Neural cell (in vitro differentiated cells): ENCODE data around the gene SNTB2. TPM values are rescaled to one million over a fixed set of nuclear protein-coding genes. Genes with fewer than 3 reads are reported as not detected.

Experiments used
- H2AFZ ChIP-seq: fragments of 200-600, 300-800 bp; sonication (generic), shearing (Covaris generic); 2 replicates; pipeline ENCODE4 v1.6.0; 2014; ENCODE audit warnings: low read depth, mild to moderate bottlenecking, antibody characterized with exemption, low read length, moderate library complexity
- H3F3A ChIP-seq: fragments of 200-600 bp; shearing (Covaris generic); 2 replicates; pipeline ENCODE4 v1.6.1; 2016; ENCODE audit warnings: mild to moderate bottlenecking, moderate library complexity, mixed read lengths, antibody characterized with exemption, low read length; ENCODE audit not compliant: insufficient read depth, poor library complexity, severe bottlenecking
- H3K27ac ChIP-seq: fragments of 200-600, 300-800 bp; sonication (generic), shearing (Covaris generic); 2 replicates; pipeline ENCODE4 v1.5.1; 2014; ENCODE audit warnings: mild to moderate bottlenecking, low read length, moderate library complexity
- H3K27me3 ChIP-seq: fragments of 300-800, 200-600 bp; sonication (generic), shearing (Covaris generic); 2 replicates; pipeline ENCODE4 v1.6.0; 2014; ENCODE audit warnings: mild to moderate bottlenecking, low read depth, low read length, moderate library complexity; ENCODE audit not compliant: insufficient read depth
- H3K36me3 ChIP-seq: fragments of 300-800, 200-600 bp; sonication (generic), shearing (Covaris generic); 2 replicates; pipeline ENCODE4 v1.5.1; 2014; ENCODE audit warnings: mild to moderate bottlenecking, antibody characterized with exemption, low read length, moderate library complexity; ENCODE audit not compliant: insufficient read depth
- H3K4me2 ChIP-seq: fragments of 300-800, 200-600 bp; sonication (generic), shearing (Covaris generic); 2 replicates; pipeline ENCODE4 v1.6.0; 2014; ENCODE audit warnings: mild to moderate bottlenecking, low read length
- H3K4me3 ChIP-seq: fragments of 300-800, 200-600 bp; sonication (generic), shearing (Covaris generic); 2 replicates; pipeline ENCODE4 v1.5.1; 2014; ENCODE audit warnings: mild to moderate bottlenecking, low read length, moderate library complexity
- H3K79me2 ChIP-seq: fragments of 200-600 bp; shearing (Covaris generic); replicated peaks from 2 replicates; pipeline ENCODE4 v1.6.0; 2014; ENCODE audit warnings: mild to moderate bottlenecking, low read length, moderate library complexity; ENCODE audit not compliant: insufficient read depth
- H3K9ac ChIP-seq: fragments of 300-800, 200-600 bp; sonication (generic), shearing (Covaris generic); 2 replicates; pipeline ENCODE4 v1.6.1; 2016; ENCODE audit warnings: mild to moderate bottlenecking, low read length, mixed read lengths
- H3K9me2 ChIP-seq: fragments of 200-600 bp; shearing (Covaris generic); 2 replicates; pipeline ENCODE4 v1.6.1; 2016; ENCODE audit warnings: mild to moderate bottlenecking, low read length, mixed read lengths; ENCODE audit not compliant: insufficient read depth
- H3K9me3 ChIP-seq: fragments of 200-600, 300-800 bp; sonication (generic), shearing (Covaris generic); 2 replicates; pipeline ENCODE4 v1.6.1; 2016; ENCODE audit warnings: mild to moderate bottlenecking, mixed run types, low read length, moderate library complexity, mixed read lengths
- H4K20me1 ChIP-seq: fragments of 200-600 bp; shearing (Covaris generic); 2 replicates; pipeline ENCODE4 v1.6.1; 2016; ENCODE audit warnings: mild to moderate bottlenecking, mixed run types; ENCODE audit not compliant: insufficient read depth
- EP300 ChIP-seq: fragments of 450-650 bp; conservative IDR thresholded peaks from 2 replicates; pipeline ENCODE4 v1.6.1; 2014; ENCODE audit warnings: antibody characterized with exemption, mild to moderate bottlenecking, moderate library complexity; ENCODE audit not compliant: poor library complexity, severe bottlenecking
- EZH2 ChIP-seq: fragments of 200-600, 300-800 bp; shearing (Covaris generic), sonication (generic); IDR thresholded peaks from 2 replicates; pipeline ENCODE4 v1.6.1; 2014; ENCODE audit warnings: antibody characterized with exemption, low read length, borderline replicate concordance, mild to moderate bottlenecking; ENCODE audit not compliant: insufficient read depth, poor library complexity, severe bottlenecking
- MXI1 ChIP-seq: fragments of 450-650 bp; conservative IDR thresholded peaks from 2 replicates; pipeline ENCODE4 v1.6.1; 2014; ENCODE audit warnings: antibody characterized with exemption, mild to moderate bottlenecking; ENCODE audit not compliant: poor library complexity, severe bottlenecking
- POLR2AphosphoS5 ChIP-seq: IDR thresholded peaks from 2 replicates; pipeline ENCODE4 v1.6.1; 2012
- RAD21 ChIP-seq: fragments of 450-650 bp; conservative IDR thresholded peaks from 2 replicates; pipeline ENCODE4 v1.6.1; 2014; ENCODE audit warnings: antibody characterized with exemption, mild to moderate bottlenecking, moderate library complexity
- SMC3 ChIP-seq: fragments of 450-650 bp; conservative IDR thresholded peaks from 2 replicates; pipeline ENCODE4 v1.6.1; 2014; ENCODE audit warnings: antibody characterized with exemption, mild to moderate bottlenecking, moderate library complexity; ENCODE audit not compliant: poor library complexity
- TAF1 ChIP-seq: IDR thresholded peaks from 2 replicates; pipeline ENCODE4 v1.6.1; 2012; ENCODE audit warnings: low read depth
- polyA plus RNA-seq: library from polyadenylated mRNA; depleted of rRNA; stranded (reverse); fragments of >200 nt; gene quantifications from 2 replicates; pipeline ENCODE4 v1.2.3, GENCODE V29; 2014
- TF ChIP-seq, protein P1 (sequence below): IDR thresholded peaks from 2 replicates; pipeline ENCODE4 v1.6.1; 2012; ENCODE audit warnings: borderline replicate concordance
- TF ChIP-seq, protein P2 (sequence below): fragments of 450-650 bp; IDR thresholded peaks from 2 replicates; pipeline ENCODE4 v1.5.1; 2014; ENCODE audit warnings: antibody characterized with exemption, mild to moderate bottlenecking, moderate library complexity; ENCODE audit not compliant: poor library complexity, severe bottlenecking

SNTB2 gene
- polyA plus RNA-seq, 1 donor from 2014 or later, result 7.0 TPM

DNA sequence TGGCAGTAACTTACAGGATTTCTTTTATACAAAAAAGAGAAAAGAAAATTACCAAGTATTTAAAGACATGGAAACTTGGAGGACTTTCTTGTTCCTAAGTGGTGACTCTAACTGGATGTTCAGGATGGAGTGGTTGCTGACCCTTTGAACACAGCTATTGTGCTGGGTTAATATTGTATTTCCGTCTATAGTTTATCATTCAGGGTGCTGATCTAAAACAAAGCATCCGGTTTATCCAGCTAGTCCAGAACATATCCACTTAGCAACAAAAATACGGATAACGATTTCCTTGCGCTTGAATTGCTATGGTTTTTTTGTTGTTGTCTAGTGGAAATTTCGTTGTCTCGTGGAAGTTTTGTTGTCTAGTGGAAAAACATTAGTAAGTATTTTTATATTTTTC is 38.2 kb downstream of the SNTB2 start:
- no peaks in the 10 kb centered on the region for H3K9me2 ChIP-seq
- no peaks in the 10 kb centered on the region for H3F3A ChIP-seq
- no peak overlapping the region for H3K27ac ChIP-seq
- no peaks in the 10 kb centered on the region for H3K27me3 ChIP-seq
- H3K4me2 ChIP-seq, result no peak overlapping the region
- H3K9me3 ChIP-seq, result no peaks in the 10 kb centered on the region
- no peaks in the 10 kb centered on the region for H3K79me2 ChIP-seq
- no peaks in the 10 kb centered on the region for H4K20me1 ChIP-seq
- H2AFZ ChIP-seq, result no peak overlapping the region
- no peak overlapping the region for H3K9ac ChIP-seq
- H3K4me3 ChIP-seq, result no peak overlapping the region
- H3K36me3 ChIP-seq, result no peaks in the 10 kb centered on the region
- TF ChIP-seq MXI1 (no peak), SMC3 (no peak), POLR2AphosphoS5 (no peak), EZH2 (no peak), EP300 (no peak), TAF1 (no peak), RAD21 (no peak)
- TF ChIP-seq, protein P1, sequence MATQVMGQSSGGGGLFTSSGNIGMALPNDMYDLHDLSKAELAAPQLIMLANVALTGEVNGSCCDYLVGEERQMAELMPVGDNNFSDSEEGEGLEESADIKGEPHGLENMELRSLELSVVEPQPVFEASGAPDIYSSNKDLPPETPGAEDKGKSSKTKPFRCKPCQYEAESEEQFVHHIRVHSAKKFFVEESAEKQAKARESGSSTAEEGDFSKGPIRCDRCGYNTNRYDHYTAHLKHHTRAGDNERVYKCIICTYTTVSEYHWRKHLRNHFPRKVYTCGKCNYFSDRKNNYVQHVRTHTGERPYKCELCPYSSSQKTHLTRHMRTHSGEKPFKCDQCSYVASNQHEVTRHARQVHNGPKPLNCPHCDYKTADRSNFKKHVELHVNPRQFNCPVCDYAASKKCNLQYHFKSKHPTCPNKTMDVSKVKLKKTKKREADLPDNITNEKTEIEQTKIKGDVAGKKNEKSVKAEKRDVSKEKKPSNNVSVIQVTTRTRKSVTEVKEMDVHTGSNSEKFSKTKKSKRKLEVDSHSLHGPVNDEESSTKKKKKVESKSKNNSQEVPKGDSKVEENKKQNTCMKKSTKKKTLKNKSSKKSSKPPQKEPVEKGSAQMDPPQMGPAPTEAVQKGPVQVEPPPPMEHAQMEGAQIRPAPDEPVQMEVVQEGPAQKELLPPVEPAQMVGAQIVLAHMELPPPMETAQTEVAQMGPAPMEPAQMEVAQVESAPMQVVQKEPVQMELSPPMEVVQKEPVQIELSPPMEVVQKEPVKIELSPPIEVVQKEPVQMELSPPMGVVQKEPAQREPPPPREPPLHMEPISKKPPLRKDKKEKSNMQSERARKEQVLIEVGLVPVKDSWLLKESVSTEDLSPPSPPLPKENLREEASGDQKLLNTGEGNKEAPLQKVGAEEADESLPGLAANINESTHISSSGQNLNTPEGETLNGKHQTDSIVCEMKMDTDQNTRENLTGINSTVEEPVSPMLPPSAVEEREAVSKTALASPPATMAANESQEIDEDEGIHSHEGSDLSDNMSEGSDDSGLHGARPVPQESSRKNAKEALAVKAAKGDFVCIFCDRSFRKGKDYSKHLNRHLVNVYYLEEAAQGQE, result no peak
- TF ChIP-seq, protein P2, sequence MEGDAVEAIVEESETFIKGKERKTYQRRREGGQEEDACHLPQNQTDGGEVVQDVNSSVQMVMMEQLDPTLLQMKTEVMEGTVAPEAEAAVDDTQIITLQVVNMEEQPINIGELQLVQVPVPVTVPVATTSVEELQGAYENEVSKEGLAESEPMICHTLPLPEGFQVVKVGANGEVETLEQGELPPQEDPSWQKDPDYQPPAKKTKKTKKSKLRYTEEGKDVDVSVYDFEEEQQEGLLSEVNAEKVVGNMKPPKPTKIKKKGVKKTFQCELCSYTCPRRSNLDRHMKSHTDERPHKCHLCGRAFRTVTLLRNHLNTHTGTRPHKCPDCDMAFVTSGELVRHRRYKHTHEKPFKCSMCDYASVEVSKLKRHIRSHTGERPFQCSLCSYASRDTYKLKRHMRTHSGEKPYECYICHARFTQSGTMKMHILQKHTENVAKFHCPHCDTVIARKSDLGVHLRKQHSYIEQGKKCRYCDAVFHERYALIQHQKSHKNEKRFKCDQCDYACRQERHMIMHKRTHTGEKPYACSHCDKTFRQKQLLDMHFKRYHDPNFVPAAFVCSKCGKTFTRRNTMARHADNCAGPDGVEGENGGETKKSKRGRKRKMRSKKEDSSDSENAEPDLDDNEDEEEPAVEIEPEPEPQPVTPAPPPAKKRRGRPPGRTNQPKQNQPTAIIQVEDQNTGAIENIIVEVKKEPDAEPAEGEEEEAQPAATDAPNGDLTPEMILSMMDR, result no peak

DNA sequence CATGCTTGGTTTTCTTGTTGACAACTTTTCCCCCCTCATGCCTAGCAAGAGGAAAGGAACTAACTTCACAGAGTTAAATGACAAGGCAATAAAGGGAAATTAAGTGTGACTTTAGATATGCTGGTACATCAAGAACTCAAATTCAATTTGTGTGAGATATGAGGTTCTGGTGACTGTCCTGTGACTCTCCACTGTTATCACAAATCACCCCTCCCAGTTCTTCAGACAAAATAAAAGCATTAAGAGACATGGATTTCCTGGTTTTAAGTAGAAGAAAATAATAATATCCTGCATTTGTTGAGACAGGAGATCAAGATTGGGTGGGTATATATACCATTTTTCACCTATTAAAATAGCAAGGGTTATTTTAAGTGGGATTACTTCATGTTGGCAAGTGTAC is 46.2 kb downstream of the SNTB2 start:
- no peaks in the 10 kb centered on the region for H3K27me3 ChIP-seq
- no peaks in the 10 kb centered on the region for H3K36me3 ChIP-seq
- no peak overlapping the region for H2AFZ ChIP-seq
- H3K79me2 ChIP-seq, result no peaks in the 10 kb centered on the region
- no peak overlapping the region for H3K9ac ChIP-seq
- no peak overlapping the region for H3K4me2 ChIP-seq
- no peaks in the 10 kb centered on the region for H3K9me3 ChIP-seq
- no peaks in the 10 kb centered on the region for H3K9me2 ChIP-seq
- TF ChIP-seq RAD21, result no peak
- TF ChIP-seq, protein P1, result no peak
- no peak for TF ChIP-seq SMC3
- no peak for TF ChIP-seq TAF1
- TF ChIP-seq EZH2, result no peak
- TF ChIP-seq MXI1, result no peak
- TF ChIP-seq EP300, result no peak
- no peak for TF ChIP-seq POLR2AphosphoS5
- TF ChIP-seq, protein P2, result no peak
- no peaks in the 10 kb centered on the region for H4K20me1 ChIP-seq
- no peaks in the 10 kb centered on the region for H3F3A ChIP-seq
- H3K4me3 ChIP-seq, result no peak overlapping the region
- H3K27ac ChIP-seq, result no peak overlapping the region
